Fibroblast of the aortic adventitia (primary cell): ENCODE results near the gene LPAR6. TPM values are rescaled to one million over a fixed set of nuclear protein-coding genes. Genes with fewer than 3 reads are reported as not detected.

Source experiments
- DNase-seq: peaks from one replicate; pipeline ENCODE4 v3.0.0-alpha.2; 2010; ENCODE audit warnings: low read depth
- H3K4me3 ChIP-seq: 2 replicates; pipeline ENCODE4 v1.5.1; 2011; ENCODE audit warnings: low read depth, mild to moderate bottlenecking, control low read depth, low read length, moderate library complexity
- total RNA-seq: library from RNA; depleted of rRNA; stranded (reverse); fragments of >200 nt; gene quantifications from 2 replicates; pipeline ENCODE4 v1.2.3, GENCODE V29; 2012; ENCODE audit warnings: low replicate concordance
- TF ChIP-seq, protein P1 (sequence below): IDR thresholded peaks from 2 replicates; pipeline ENCODE4 v1.5.1; 2011; ENCODE audit warnings: mild to moderate bottlenecking, low read length, control low read depth, inconsistent platforms; ENCODE audit not compliant: insufficient read depth

LPAR6 gene
- total RNA-seq, 1 donor: 11.2 TPM

GRCh38 chr13:48400090-48400694 lies 12.7 kb downstream of the LPAR6 start:
- peak; percentile 17 for DNase-seq
- TF ChIP-seq, protein P1, sequence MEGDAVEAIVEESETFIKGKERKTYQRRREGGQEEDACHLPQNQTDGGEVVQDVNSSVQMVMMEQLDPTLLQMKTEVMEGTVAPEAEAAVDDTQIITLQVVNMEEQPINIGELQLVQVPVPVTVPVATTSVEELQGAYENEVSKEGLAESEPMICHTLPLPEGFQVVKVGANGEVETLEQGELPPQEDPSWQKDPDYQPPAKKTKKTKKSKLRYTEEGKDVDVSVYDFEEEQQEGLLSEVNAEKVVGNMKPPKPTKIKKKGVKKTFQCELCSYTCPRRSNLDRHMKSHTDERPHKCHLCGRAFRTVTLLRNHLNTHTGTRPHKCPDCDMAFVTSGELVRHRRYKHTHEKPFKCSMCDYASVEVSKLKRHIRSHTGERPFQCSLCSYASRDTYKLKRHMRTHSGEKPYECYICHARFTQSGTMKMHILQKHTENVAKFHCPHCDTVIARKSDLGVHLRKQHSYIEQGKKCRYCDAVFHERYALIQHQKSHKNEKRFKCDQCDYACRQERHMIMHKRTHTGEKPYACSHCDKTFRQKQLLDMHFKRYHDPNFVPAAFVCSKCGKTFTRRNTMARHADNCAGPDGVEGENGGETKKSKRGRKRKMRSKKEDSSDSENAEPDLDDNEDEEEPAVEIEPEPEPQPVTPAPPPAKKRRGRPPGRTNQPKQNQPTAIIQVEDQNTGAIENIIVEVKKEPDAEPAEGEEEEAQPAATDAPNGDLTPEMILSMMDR: no peak
- no peak overlapping the region for H3K4me3 ChIP-seq

- peak; percentile 32 for DNase-seq
- TF ChIP-seq, protein P1: no peak
- no peak overlapping the region for H3K4me3 ChIP-seq
Observed at GRCh38 chr13:48398450-48399095, 14.3 kb downstream of the LPAR6 start.

GRCh38 chr13:48397744-48398143 lies 15.2 kb downstream of the LPAR6 start:
- DNase-seq: no peak
- H3K4me3 ChIP-seq: no peak overlapping the region
- TF ChIP-seq, protein P1: no peak

GRCh38 chr13:48393698-48394085 lies 19.2 kb downstream of the LPAR6 start:
- H3K4me3 ChIP-seq: no peak overlapping the region
- TF ChIP-seq, protein P1: no peak
- no peak for DNase-seq

DNA sequence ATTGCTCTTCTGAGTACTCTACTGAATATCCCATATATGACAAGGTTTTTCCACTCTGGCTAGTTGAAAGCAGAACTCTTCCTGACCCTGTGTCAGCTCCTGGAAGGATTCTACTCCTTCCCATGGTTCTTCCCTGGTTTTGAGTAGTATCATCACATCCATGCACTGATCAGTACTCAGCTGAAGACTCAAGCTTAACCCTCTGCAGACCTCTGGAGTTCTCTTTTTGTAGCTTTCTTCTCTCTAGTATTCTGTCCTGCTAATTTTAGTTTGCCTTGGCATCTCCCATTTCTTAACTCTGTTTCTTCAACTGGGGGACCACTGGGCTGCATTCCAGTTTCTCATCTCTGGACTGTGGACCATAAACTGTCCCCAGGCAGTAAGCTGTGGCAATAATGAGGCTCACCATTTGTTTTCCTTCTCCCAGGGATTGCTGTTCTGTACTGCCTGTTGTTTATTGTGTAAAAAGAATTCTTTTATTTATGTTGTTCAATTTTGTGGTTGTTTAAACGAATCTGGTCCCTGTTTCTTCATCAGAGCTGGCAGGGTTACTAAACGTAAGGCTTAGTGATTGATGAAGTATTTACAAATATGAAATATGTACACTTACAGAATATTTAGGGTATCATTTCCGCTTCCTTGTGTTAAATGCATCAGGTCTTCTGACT lies 19.7 kb downstream of the LPAR6 start:
- TF ChIP-seq, protein P1: no peak
- H3K4me3 ChIP-seq: no peak overlapping the region
- DNase-seq: no peak

GRCh38 chr13:48391257-48391656 lies 21.7 kb downstream of the LPAR6 start:
- no peak for DNase-seq
- TF ChIP-seq, protein P1: no peak
- no peak overlapping the region for H3K4me3 ChIP-seq
